Fibroblast of mammary gland (primary cell): ENCODE data around the gene ATP5F1D.

Experiments
- DNase-seq: peaks from one replicate; pipeline ENCODE4 v3.0.0-alpha.2; 2010; ENCODE audit warnings: low read depth
- H3K4me3 ChIP-seq: 2 replicates; pipeline ENCODE4 v1.5.1; 2011; ENCODE audit warnings: low read depth, mild to moderate bottlenecking, low read length, moderate library complexity; ENCODE audit not compliant: control insufficient read depth
- CTCF ChIP-seq: conservative IDR thresholded peaks from 2 replicates; pipeline ENCODE4 v1.5.1; 2011; ENCODE audit warnings: low read depth, low read length, inconsistent platforms; ENCODE audit not compliant: control insufficient read depth, insufficient read depth

ATP5F1D gene

GRCh38 chr19:1210227-1210538 is 31.4 kb upstream of the ATP5F1D start:
- DNase-seq = no peak
- no peak for TF ChIP-seq CTCF
- no peak overlapping the region for H3K4me3 ChIP-seq

GRCh38 chr19:1211494-1212234 is 29.9 kb upstream of the ATP5F1D start:
- peak; percentile 86 for DNase-seq
- no peak overlapping the region for H3K4me3 ChIP-seq
- TF ChIP-seq CTCF = no peak

GRCh38 chr19:1213391-1214286 is 27.9 kb upstream of the ATP5F1D start:
- TF ChIP-seq CTCF = no peak
- no peak overlapping the region for H3K4me3 ChIP-seq
- DNase-seq = peak; percentile 91

GRCh38 chr19:1214299-1214861 is 27.2 kb upstream of the ATP5F1D start:
- TF ChIP-seq CTCF = no peak
- no peak for DNase-seq
- H3K4me3 ChIP-seq = no peak overlapping the region

GRCh38 chr19:1214862-1215731 is 26.5 kb upstream of the ATP5F1D start:
- no peak for DNase-seq
- no peak overlapping the region for H3K4me3 ChIP-seq
- no peak for TF ChIP-seq CTCF

GRCh38 chr19:1216756-1217155 is 24.8 kb upstream of the ATP5F1D start:
- TF ChIP-seq CTCF = no peak
- no peak overlapping the region for H3K4me3 ChIP-seq
- DNase-seq = no peak
